Astrocyte (in vitro differentiated cells and primary cell): ENCODE data around the gene CBLN4.

Experiments used
- EZH2 ChIP-seq: IDR thresholded peaks from 2 replicates; pipeline ENCODE4 v1.6.1; 2012; ENCODE audit warnings: mild to moderate bottlenecking, low read length, inconsistent platforms; ENCODE audit not compliant: insufficient read depth
- TF ChIP-seq, protein P1 (sequence below): IDR thresholded peaks from 2 replicates; pipeline ENCODE4 v1.5.1; 2011; ENCODE audit warnings: low read depth, mild to moderate bottlenecking, inconsistent platforms, low read length, moderate library complexity; ENCODE audit not compliant: insufficient read depth

DNA sequence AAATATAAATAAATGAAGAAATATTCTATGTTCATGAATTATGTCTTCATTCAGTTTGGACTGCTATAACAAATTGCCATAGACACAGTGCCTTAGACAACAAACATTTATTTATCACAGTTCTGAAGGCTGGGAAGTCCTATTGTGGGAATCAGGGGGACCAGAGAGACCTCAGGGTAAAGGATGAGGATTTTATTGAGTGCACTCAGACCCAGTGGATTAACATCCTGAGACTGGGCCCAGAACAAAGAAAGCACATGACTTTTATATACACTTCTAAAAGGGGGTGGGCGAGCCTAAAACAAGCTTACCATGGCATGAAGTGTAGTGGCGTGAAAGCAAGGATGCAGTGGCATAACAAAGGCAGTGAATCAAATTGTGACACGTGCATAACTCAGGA lies 26.9 kb upstream of the CBLN4 start:
- TF ChIP-seq, protein P1, sequence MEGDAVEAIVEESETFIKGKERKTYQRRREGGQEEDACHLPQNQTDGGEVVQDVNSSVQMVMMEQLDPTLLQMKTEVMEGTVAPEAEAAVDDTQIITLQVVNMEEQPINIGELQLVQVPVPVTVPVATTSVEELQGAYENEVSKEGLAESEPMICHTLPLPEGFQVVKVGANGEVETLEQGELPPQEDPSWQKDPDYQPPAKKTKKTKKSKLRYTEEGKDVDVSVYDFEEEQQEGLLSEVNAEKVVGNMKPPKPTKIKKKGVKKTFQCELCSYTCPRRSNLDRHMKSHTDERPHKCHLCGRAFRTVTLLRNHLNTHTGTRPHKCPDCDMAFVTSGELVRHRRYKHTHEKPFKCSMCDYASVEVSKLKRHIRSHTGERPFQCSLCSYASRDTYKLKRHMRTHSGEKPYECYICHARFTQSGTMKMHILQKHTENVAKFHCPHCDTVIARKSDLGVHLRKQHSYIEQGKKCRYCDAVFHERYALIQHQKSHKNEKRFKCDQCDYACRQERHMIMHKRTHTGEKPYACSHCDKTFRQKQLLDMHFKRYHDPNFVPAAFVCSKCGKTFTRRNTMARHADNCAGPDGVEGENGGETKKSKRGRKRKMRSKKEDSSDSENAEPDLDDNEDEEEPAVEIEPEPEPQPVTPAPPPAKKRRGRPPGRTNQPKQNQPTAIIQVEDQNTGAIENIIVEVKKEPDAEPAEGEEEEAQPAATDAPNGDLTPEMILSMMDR: no peak
- TF ChIP-seq EZH2: no peak
